GM10266 (cell line): ENCODE data around the gene SZRD1.
"Not testable (repeated sequence)": the region's sequence is repeated elsewhere in the genome, so short reads cannot be mapped to it uniquely, and the experiment has no call there.

Experiments
- DNase-seq: peaks from one replicate; pipeline ENCODE4 v3.0.0; 2012; ENCODE audit errors: extremely low spot score
- CTCF ChIP-seq: IDR thresholded peaks from 2 replicates; pipeline ENCODE4 v1.5.1; 2012; ENCODE audit warnings: mild to moderate bottlenecking, low read depth; ENCODE audit not compliant: control insufficient read depth, insufficient read depth; ENCODE audit errors: missing control alignments

Gene SZRD1

GRCh38 chr1:16351994-16352841, 14.8 kb upstream of the SZRD1 start, which contains the start of gene FBXO42:
Gene FBXO42, minus strand, starts transcription at chr1:16352480. Its CDS starts 37,062 bp downstream, at chr1:16315418.
- peak; percentile 93 for DNase-seq
- peak; percentile 67 for TF ChIP-seq CTCF

- DNase-seq: no peak
Observed at GRCh38 chr1:16352842-16353535, 14.1 kb upstream of the SZRD1 start.

GRCh38 chr1:16354619-16355018, 12.4 kb upstream of the SZRD1 start:
- DNase-seq: no peak
- no peak for TF ChIP-seq CTCF

More at GRCh38 chr1:16352842-16353535, 14.1 kb upstream of the SZRD1 start:
- TF ChIP-seq CTCF: no peak

GRCh38 chr1:16356867-16357266, 10.2 kb upstream of the SZRD1 start:
- no peak for TF ChIP-seq CTCF
- no peak for DNase-seq

GRCh38 chr1:16365146-16365498, 1.9 kb upstream of the SZRD1 start:
- DNase-seq: not testable (repeated sequence)

- TF ChIP-seq CTCF: no peak
Observed at GRCh38 chr1:16367258-16367967, 371 bp downstream of the SZRD1 start.

GRCh38 chr1:16367968-16368890, 1.2 kb downstream of the SZRD1 start:
- DNase-seq: no peak
- no peak for TF ChIP-seq CTCF

More at GRCh38 chr1:16367258-16367967, 371 bp downstream of the SZRD1 start:
- peak; percentile 76 for DNase-seq
